ENCODE data around the gene MAML3. TPM values are rescaled to one million over a fixed set of nuclear protein-coding genes. Genes with fewer than 3 reads are reported as not detected.

The MAML3 gene
- total RNA-seq, 1 donor from 2014 or later: 2.7 TPM

DNA sequence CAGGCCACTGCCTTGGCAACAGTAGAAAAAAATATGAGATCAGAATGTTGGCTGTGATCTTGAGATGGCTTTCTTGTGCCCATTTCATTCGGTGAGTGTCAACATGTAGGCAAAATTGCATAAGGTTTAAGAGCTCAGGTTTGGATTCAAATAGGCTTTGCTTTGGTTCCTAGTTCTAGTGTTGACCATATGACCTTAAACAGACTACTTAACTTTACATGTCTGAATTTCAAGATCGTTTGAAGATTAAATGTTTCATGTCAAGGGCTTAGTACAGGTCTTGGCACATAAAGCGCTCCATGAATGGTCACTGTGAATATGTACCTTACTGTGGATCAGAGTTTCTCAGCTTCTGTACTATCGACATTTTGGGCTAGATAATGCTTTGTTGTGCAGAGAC lies 284.2 kb downstream of the MAML3 start:
- no peak for DNase-seq (ENCODE audit: low read depth)
- Histone ChIP-seq H3K4me3 (ENCODE audit: low read depth, low read length) (no peak overlapping the region), H3K36me3 (ENCODE audit: control insufficient read depth, insufficient read depth, low read length) (no peaks in the 10 kb centered on the region), H3K27me3 (ENCODE audit: control insufficient read depth, insufficient read depth, low read length) (no peaks in the 10 kb centered on the region)
- TF ChIP-seq, protein P1, sequence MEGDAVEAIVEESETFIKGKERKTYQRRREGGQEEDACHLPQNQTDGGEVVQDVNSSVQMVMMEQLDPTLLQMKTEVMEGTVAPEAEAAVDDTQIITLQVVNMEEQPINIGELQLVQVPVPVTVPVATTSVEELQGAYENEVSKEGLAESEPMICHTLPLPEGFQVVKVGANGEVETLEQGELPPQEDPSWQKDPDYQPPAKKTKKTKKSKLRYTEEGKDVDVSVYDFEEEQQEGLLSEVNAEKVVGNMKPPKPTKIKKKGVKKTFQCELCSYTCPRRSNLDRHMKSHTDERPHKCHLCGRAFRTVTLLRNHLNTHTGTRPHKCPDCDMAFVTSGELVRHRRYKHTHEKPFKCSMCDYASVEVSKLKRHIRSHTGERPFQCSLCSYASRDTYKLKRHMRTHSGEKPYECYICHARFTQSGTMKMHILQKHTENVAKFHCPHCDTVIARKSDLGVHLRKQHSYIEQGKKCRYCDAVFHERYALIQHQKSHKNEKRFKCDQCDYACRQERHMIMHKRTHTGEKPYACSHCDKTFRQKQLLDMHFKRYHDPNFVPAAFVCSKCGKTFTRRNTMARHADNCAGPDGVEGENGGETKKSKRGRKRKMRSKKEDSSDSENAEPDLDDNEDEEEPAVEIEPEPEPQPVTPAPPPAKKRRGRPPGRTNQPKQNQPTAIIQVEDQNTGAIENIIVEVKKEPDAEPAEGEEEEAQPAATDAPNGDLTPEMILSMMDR (IDR thresholded peaks at IDR 0.05; ENCODE audit: insufficient read depth, low read length, poor library complexity, severe bottlenecking): no peak

DNA sequence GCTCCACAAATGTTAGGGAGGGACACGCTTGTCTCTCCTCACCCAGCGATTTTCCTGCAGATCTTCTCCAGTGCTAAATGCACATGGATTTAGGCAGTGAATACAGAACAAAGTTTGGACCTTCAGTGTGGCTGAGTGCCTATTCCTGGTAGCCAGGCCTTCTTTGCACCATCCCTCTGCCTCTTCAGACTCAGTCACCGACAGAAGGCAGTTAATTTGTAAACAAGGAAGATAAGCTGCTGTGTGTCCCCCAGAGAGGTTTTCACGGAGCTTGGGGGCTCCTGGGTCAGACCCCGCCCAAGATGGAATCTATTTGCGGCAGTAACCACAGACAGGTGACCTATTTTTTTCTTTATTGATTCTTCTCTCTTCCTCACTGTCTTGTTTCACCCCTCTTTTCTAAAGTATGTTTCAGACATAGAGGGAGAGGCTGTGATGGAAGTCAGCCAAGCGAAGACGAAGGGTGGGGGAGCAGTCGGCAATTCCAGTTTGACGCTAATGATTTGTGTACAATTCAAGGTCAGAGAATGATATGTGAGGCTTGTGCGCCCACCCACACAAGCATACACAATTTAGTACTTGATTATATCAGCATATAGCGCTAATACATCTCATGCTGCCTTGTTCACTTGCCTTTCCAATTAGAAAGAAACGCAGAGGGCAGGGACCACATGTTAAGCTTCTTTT lies 287.6 kb downstream of the MAML3 start:
- H3K36me3 ChIP-seq (ENCODE audit: control insufficient read depth, insufficient read depth, low read length): no peaks in the 10 kb centered on the region
- H3K27me3 ChIP-seq (ENCODE audit: control insufficient read depth, insufficient read depth, low read length): no peaks in the 10 kb centered on the region
- no peak overlapping the region for H3K4me3 ChIP-seq (ENCODE audit: low read depth, low read length)
- TF ChIP-seq, protein P1 (IDR thresholded peaks at IDR 0.05; ENCODE audit: insufficient read depth, low read length, poor library complexity, severe bottlenecking): no peak
- no peak for DNase-seq (ENCODE audit: low read depth)

DNA sequence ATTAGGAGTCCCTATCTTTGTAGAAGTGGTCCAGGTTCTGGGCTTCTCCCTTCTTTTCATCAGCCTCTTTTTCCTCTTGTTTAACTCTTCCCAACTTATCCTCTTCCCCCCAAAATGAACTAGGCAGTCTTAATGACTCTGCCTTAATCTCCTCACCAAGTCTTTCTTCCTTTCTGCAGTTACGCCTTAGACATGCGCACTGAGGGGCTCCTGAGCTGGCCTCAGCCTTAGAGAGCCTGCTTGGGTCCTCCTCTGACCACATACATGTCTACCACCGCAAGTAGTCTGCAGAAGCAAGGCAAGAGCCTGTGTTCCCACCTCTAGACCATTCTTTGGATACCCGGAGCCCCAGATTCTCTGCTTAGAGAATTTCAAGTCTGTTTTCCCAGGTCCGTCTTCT lies 288.4 kb downstream of the MAML3 start:
- Histone ChIP-seq H3K27me3 (ENCODE audit: control insufficient read depth, insufficient read depth, low read length) (no peaks in the 10 kb centered on the region), H3K4me3 (ENCODE audit: low read depth, low read length) (no peak overlapping the region), H3K36me3 (ENCODE audit: control insufficient read depth, insufficient read depth, low read length) (no peaks in the 10 kb centered on the region)
- no peak for DNase-seq (ENCODE audit: low read depth)
- TF ChIP-seq, protein P1 (IDR thresholded peaks at IDR 0.05; ENCODE audit: insufficient read depth, low read length, poor library complexity, severe bottlenecking): no peak

DNA sequence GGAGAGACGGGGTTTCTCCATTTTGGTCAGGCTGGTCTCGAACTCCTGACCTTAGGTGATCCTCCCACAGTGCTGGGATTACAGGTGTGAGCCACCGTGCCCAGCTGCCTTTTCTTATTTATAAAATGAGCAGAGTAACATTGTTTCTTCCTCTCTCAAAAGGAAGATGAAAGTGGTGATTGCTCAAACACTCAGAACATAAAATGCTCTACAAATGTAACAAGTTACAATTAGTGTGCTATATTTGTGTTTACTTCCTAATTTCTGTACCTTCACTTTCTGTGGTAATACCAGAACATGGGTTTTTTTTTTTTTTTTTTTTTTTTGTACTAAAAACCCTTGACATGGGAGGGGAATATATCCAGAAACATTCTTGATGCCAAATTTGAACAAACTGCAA lies 290.5 kb downstream of the MAML3 start:
- TF ChIP-seq, protein P1 (IDR thresholded peaks at IDR 0.05; ENCODE audit: insufficient read depth, low read length, poor library complexity, severe bottlenecking): no peak
- no peak for DNase-seq (ENCODE audit: low read depth)
- no peaks in the 10 kb centered on the region for H3K27me3 ChIP-seq (ENCODE audit: control insufficient read depth, insufficient read depth, low read length)
- H3K4me3 ChIP-seq (ENCODE audit: low read depth, low read length): no peak overlapping the region
- H3K36me3 ChIP-seq (ENCODE audit: control insufficient read depth, insufficient read depth, low read length): no peaks in the 10 kb centered on the region

DNA sequence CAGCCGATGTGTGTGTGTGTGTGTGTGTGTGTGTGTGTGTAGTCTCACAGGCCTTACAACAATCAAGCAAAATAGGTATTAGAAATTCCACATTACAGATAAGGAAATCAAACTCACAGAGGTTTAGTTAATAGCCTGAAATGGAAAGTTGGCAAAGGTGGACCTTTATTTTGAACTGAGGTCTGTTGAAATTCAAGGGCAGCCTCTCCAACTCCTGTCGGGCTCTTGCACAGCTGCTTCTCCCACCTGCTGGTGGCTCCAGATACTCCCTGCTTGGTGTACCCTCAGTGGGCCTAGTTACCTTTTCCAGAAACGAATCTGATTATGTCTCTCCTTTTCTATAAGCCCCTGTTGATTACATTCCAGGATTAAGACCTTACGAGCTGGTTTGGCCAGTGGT lies 292.5 kb downstream of the MAML3 start:
- Histone ChIP-seq H3K36me3 (ENCODE audit: control insufficient read depth, insufficient read depth, low read length) (no peaks in the 10 kb centered on the region), H3K27me3 (ENCODE audit: control insufficient read depth, insufficient read depth, low read length) (no peaks in the 10 kb centered on the region), H3K4me3 (ENCODE audit: low read depth, low read length) (no peak overlapping the region)
- DNase-seq (ENCODE audit: low read depth): no peak
- TF ChIP-seq, protein P1 (IDR thresholded peaks at IDR 0.05; ENCODE audit: insufficient read depth, low read length, poor library complexity, severe bottlenecking): no peak

DNA sequence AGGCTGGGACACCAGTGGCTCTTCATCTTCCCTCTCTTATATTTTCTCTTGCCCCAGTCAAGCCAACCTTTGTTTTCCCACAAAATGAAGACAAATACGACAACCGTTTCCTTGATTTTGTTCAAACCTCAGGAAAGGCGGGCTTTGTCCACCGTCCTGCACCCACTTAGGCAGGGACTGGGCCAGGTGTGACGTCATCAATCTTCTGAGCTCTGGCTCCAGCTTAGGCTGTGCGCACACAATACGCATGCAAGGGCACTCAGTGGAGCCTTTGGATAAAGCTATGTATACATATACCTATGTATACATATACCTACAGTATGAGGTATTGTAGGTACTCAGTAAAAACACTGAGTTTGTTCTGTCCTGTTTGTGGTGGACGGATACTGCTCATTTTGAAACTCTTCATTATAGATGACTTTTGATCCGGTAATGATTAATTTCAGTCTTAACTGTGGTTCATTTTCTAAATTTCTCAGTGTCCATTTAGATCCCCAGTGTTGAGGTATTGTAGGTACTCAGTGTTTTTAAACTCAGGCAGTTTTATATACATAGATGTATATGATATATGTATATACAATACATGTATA lies 293.5 kb downstream of the MAML3 start:
- H3K36me3 ChIP-seq (ENCODE audit: control insufficient read depth, insufficient read depth, low read length): no peaks in the 10 kb centered on the region
- TF ChIP-seq, protein P1 (IDR thresholded peaks at IDR 0.05; ENCODE audit: insufficient read depth, low read length, poor library complexity, severe bottlenecking): no peak
- H3K4me3 ChIP-seq (ENCODE audit: low read depth, low read length): no peak overlapping the region
- no peaks in the 10 kb centered on the region for H3K27me3 ChIP-seq (ENCODE audit: control insufficient read depth, insufficient read depth, low read length)
- no peak for DNase-seq (ENCODE audit: low read depth)

Data from kidney epithelial cell (primary cell).